ENCODE data around the gene HOXA5. TPM values are rescaled to one million over a fixed set of nuclear protein-coding genes. Genes with fewer than 3 reads are reported as not detected.

The HOXA5 gene
- total RNA-seq, 1 donor from 2014 or later = not detected

- Mint-ChIP-seq H3K27me3 (ENCODE audit: unreplicated experiment) (peaks cover 41% of the 10 kb centered on the region), H3K27ac (ENCODE audit: unreplicated experiment) (no peak overlapping the region), H3K4me1 (ENCODE audit: low read depth, unreplicated experiment) (no peaks in the 10 kb centered on the region), H3K4me3 (ENCODE audit: unreplicated experiment) (no peak overlapping the region), H3K36me3 (ENCODE audit: unreplicated experiment) (no peaks in the 10 kb centered on the region), H3K9me3 (ENCODE audit: unreplicated experiment) (peaks cover 8% of the 10 kb centered on the region)
- no peak for DNase-seq
- no peak for TF ChIP-seq CTCF (IDR thresholded peaks at IDR 0.05; ENCODE audit: partially characterized antibody, unreplicated experiment)
Measured at GRCh38 chr7:27177795-27178320, 34.4 kb upstream of the HOXA5 start.

- H3K36me3 Mint-ChIP-seq (ENCODE audit: unreplicated experiment) = no peaks in the 10 kb centered on the region
- no peak overlapping the region for H3K4me3 Mint-ChIP-seq (ENCODE audit: unreplicated experiment)
- peak; percentile 8 for DNase-seq
- peaks cover 6% of the 10 kb centered on the region for H3K9me3 Mint-ChIP-seq (ENCODE audit: unreplicated experiment)
- H3K27me3 Mint-ChIP-seq (ENCODE audit: unreplicated experiment) = peaks cover 39% of the 10 kb centered on the region
- TF ChIP-seq CTCF (IDR thresholded peaks at IDR 0.05; ENCODE audit: partially characterized antibody, unreplicated experiment) = no peak
- H3K27ac Mint-ChIP-seq (ENCODE audit: unreplicated experiment) = no peak overlapping the region
- no peaks in the 10 kb centered on the region for H3K4me1 Mint-ChIP-seq (ENCODE audit: low read depth, unreplicated experiment)
Measured at GRCh38 chr7:27176962-27177794, 33.7 kb upstream of the HOXA5 start.

- no peak overlapping the region for H3K4me3 Mint-ChIP-seq (ENCODE audit: unreplicated experiment)
- DNase-seq = peak; percentile 8
- no peak for TF ChIP-seq CTCF (IDR thresholded peaks at IDR 0.05; ENCODE audit: partially characterized antibody, unreplicated experiment)
- no peaks in the 10 kb centered on the region for H3K36me3 Mint-ChIP-seq (ENCODE audit: unreplicated experiment)
- H3K27me3 Mint-ChIP-seq (ENCODE audit: unreplicated experiment) = peaks cover 45% of the 10 kb centered on the region
- no peak overlapping the region for H3K27ac Mint-ChIP-seq (ENCODE audit: unreplicated experiment)
- peaks cover 8% of the 10 kb centered on the region for H3K9me3 Mint-ChIP-seq (ENCODE audit: unreplicated experiment)
- H3K4me1 Mint-ChIP-seq (ENCODE audit: low read depth, unreplicated experiment) = no peaks in the 10 kb centered on the region
Measured at GRCh38 chr7:27176524-27176845, 33.0 kb upstream of the HOXA5 start.

- H3K4me3 Mint-ChIP-seq (ENCODE audit: unreplicated experiment) = no peak overlapping the region
- H3K27me3 Mint-ChIP-seq (ENCODE audit: unreplicated experiment) = peaks cover 42% of the 10 kb centered on the region
- H3K27ac Mint-ChIP-seq (ENCODE audit: unreplicated experiment) = no peak overlapping the region
- no peak for TF ChIP-seq CTCF (IDR thresholded peaks at IDR 0.05; ENCODE audit: partially characterized antibody, unreplicated experiment)
- H3K4me1 Mint-ChIP-seq (ENCODE audit: low read depth, unreplicated experiment) = no peaks in the 10 kb centered on the region
- H3K9me3 Mint-ChIP-seq (ENCODE audit: unreplicated experiment) = peaks cover 8% of the 10 kb centered on the region
- DNase-seq = peak; percentile 22
- H3K36me3 Mint-ChIP-seq (ENCODE audit: unreplicated experiment) = peaks cover 2% of the 10 kb centered on the region
Measured at GRCh38 chr7:27175626-27176523, 32.4 kb upstream of the HOXA5 start.

Measured in glutamatergic neuron (in vitro differentiated cells).